Measurements from ENCODE around the gene OBSL1. TPM values are rescaled to one million over a fixed set of nuclear protein-coding genes. Genes with fewer than 3 reads are reported as not detected.

Gene OBSL1
- total and polyA plus RNA-seq, 10 of the 15 experiments (the other 5 are each of a cell fraction or from before 2014, with no cell fraction given) = 0.14 to 0.77 TPM; not detected in 8

- Histone ChIP-seq H4K20me1 (ENCODE audit: control insufficient read depth, insufficient read depth) (no peaks in the 10 kb centered on the region), H3K4me1 (ENCODE audit: control insufficient read depth, insufficient read depth, low read length) (no peaks in the 10 kb centered on the region), H3K36me3 (ENCODE audit: control insufficient read depth in 2 of 2, insufficient read depth in 2 of 2, low read length in 1 of 2) (no peaks in the 10 kb centered on the region), H3K79me2 (ENCODE audit: control insufficient read depth, insufficient read depth, low read length) (no peaks in the 10 kb centered on the region), H3K4me2 (ENCODE audit: control insufficient read depth, insufficient read depth) (no peak overlapping the region), H3K27me3 (replicated peaks in 1 of 2; ENCODE audit: control insufficient read depth in 2 of 2, insufficient read depth in 2 of 2, low read length in 1 of 2) (no peaks in the 10 kb centered on the region; a peak in 2 of 4 replicates), H3K9me3 (replicated peaks; ENCODE audit: control insufficient read depth, insufficient read depth, low read length) (no peaks in the 10 kb centered on the region), H2AFZ (ENCODE audit: control insufficient read depth, low read depth, low read length) (no peak overlapping the region), H3K27ac (ENCODE audit: control insufficient read depth, insufficient read depth) (no peak overlapping the region), H3K9ac (ENCODE audit: control insufficient read depth, insufficient read depth, low read length) (no peak overlapping the region), H3K4me3 (no peak overlapping the region)
- ChIA-PET RAD21 (ENCODE audit: unreplicated experiment) (no interaction called here), CTCF (interaction anchor here (1.0 to 1.8 kb wide), 3 partner anchors 22 to 69 kb away, joined by 3 to 4 read pairs (median 4); no protein-coding TSS in a partner anchor), POLR2A (interaction anchor here (0.7 kb wide), 2 partner anchors 262 to 881 kb away, joined by 5 to 6 read pairs; no protein-coding TSS in a partner anchor), SMC1A (ENCODE audit: uncharacterized antibody, unreplicated experiment) (no interaction called here)
- TF ChIP-seq NR2C1 (IDR thresholded peaks at IDR 0.05) (no peak), STAT1 (conservative IDR thresholded peaks at IDR 0.05) (no peak), CUX1 (IDR thresholded peaks at IDR 0.05; ENCODE audit: insufficient replicate concordance, low read depth, low read length) (no peak), CBX3 (IDR thresholded peaks at IDR 0.05; ENCODE audit: borderline replicate concordance, low read depth) (no peak)
- in situ Hi-C loops (cut with MboI) (no loop called here), intact Hi-C loops (cut with micrococcal nuclease; ENCODE audit: unreplicated experiment) (no loop called here)
- DNase-seq (ENCODE audit: low read depth, low spot score) (no peak), FAIRE-seq (no peak), ATAC-seq (no peak)
- BruUV-seq (replicated peaks) = no TSS peak
- WGBS (ENCODE audit: insufficient coverage, insufficient replicate concordance, low lambda C conversion rate, missing lambda C conversion rate) = 51% methylated on average over 6 of the region's 6 CpGs
Observed at GRCh38 chr2:219620546-219620945, 49.2 kb upstream of the OBSL1 start.
